Calu3 (cell line): ENCODE data around the gene TCF12. TPM values are rescaled to one million over a fixed set of nuclear protein-coding genes. Genes with fewer than 3 reads are reported as not detected.
"Not testable (repeated sequence)": the region's sequence is repeated elsewhere in the genome, so short reads cannot be mapped to it uniquely, and the experiment has no call there.

ENCODE experiments used
- BruUV-seq: library from RNA; stranded (reverse); fragments of 400-500 nt; replicated peaks from 2 replicates; lab custom pipeline; 2021; lab: Mats Ljungman, UMichigan
- CTCF ChIA-PET: fragments of 300-600 bp; sonication (Branson Sonifier 250); formaldehyde crosslinking; loops from one replicate; lab custom pipeline; 2022; ENCODE audit warnings: antibody characterized with exemption; lab: Charles Lee
- DNase-seq: peaks from one replicate; pipeline ENCODE4 v3.0.0; 2022
- H3K27ac Mint-ChIP-seq: one replicate; pipeline ENCODE4 v1.8.0; 2022; ENCODE audit warnings: mixed read lengths; ENCODE audit not compliant: unreplicated experiment
- H3K27me3 Mint-ChIP-seq: one replicate; pipeline ENCODE4 v1.8.0; 2022; ENCODE audit warnings: mixed read lengths; ENCODE audit not compliant: unreplicated experiment
- H3K36me3 Mint-ChIP-seq: one replicate; pipeline ENCODE4 v1.8.0; 2022; ENCODE audit warnings: mild to moderate bottlenecking, moderate library complexity, mixed read lengths; ENCODE audit not compliant: insufficient read depth, unreplicated experiment
- H3K4me1 Mint-ChIP-seq: one replicate; pipeline ENCODE4 v1.8.0; 2022; ENCODE audit warnings: mild to moderate bottlenecking, low read depth, mixed read lengths; ENCODE audit not compliant: unreplicated experiment
- H3K4me3 Mint-ChIP-seq: one replicate; pipeline ENCODE4 v1.8.0; 2022; ENCODE audit warnings: mild to moderate bottlenecking, low read depth, moderate library complexity, mixed read lengths; ENCODE audit not compliant: unreplicated experiment
- H3K9me3 Mint-ChIP-seq: one replicate; pipeline ENCODE4 v1.8.0; 2022; ENCODE audit warnings: low read depth, mixed read lengths; ENCODE audit not compliant: unreplicated experiment
- intact Hi-C: fragments of 100-400 bp; cut with micrococcal nuclease; formaldehyde crosslinking; loops from one replicate; pipeline ENCODE4 v1.10.0; 2022; ENCODE audit not compliant: unreplicated experiment
- total RNA-seq: library from RNA; stranded (reverse); gene quantifications from 2 replicates; pipeline ENCODE4 v1.2.3, GENCODE V29; 2022
- TF ChIP-seq, protein P1 (sequence below): fragments of 200-600 bp; IDR thresholded peaks from one replicate; pipeline ENCODE4 v1.8.0; 2022; ENCODE audit warnings: antibody characterized with exemption; ENCODE audit not compliant: unreplicated experiment

The TCF12 gene
- total RNA-seq, 1 experiment from 2014 or later: 127 TPM

DNA sequence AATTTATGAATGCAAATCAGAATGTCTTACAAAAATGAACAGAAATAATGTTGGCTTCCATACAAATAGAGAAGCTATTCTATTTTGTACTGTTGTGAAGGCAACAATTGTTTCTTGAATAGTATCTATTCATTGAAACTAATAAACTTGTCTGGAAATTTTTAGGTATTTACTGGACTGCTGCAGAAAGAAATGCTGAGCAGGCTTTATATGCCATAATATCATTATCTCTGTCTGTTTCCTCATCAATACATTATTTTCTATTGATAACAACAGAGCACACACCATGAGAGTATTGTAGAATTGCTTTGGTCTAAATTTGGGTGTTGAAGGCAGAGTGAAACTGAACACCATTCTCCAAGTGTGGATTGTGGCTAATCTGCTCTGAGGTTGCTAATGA lies 241.3 kb downstream of the TCF12 start:
- Mint-ChIP-seq H3K4me1 (no peaks in the 10 kb centered on the region), H3K36me3 (peaks cover 1% of the 10 kb centered on the region), H3K27me3 (no peaks in the 10 kb centered on the region), H3K27ac (no peak overlapping the region), H3K9me3 (no peaks in the 10 kb centered on the region), H3K4me3 (no peak overlapping the region)
- TF ChIP-seq, protein P1, sequence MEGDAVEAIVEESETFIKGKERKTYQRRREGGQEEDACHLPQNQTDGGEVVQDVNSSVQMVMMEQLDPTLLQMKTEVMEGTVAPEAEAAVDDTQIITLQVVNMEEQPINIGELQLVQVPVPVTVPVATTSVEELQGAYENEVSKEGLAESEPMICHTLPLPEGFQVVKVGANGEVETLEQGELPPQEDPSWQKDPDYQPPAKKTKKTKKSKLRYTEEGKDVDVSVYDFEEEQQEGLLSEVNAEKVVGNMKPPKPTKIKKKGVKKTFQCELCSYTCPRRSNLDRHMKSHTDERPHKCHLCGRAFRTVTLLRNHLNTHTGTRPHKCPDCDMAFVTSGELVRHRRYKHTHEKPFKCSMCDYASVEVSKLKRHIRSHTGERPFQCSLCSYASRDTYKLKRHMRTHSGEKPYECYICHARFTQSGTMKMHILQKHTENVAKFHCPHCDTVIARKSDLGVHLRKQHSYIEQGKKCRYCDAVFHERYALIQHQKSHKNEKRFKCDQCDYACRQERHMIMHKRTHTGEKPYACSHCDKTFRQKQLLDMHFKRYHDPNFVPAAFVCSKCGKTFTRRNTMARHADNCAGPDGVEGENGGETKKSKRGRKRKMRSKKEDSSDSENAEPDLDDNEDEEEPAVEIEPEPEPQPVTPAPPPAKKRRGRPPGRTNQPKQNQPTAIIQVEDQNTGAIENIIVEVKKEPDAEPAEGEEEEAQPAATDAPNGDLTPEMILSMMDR: no peak
- BruUV-seq: no TSS peak
- DNase-seq: no peak
- CTCF ChIA-PET: no interaction called here
- intact Hi-C loops: no loop called here

DNA sequence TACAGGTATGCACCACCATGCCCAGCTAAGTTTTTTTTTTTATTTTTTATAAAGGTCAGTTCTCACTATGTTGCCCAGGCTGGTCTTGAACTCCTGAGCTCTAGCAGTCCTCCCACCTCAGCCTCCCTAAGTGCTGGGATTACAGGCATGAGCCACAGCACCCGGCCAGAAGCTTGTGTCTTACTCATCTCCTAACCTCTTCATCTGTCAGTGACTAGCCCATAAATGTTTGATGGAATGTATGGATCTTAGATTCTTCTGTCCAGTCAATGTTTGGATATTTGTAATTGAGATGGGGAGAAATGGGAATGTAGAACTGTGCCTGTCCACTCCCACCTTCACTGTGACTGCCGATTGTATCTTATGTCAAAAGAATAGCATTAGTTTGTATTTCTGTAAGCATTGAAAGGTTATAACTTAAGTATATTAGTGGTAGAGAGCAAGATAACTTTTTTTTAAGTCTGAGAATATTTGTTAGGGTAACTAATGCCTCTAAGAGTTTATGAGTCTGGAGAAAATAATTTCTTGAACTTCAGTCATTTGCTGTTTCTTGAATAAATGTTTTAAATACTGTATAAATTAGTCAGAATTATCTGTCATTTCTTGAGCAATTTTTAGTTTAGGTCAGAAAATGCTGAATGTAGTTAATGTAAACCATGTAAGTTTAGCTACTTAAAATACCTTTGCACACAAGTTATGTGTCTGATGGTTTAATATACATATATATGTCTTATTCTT lies 242.5 kb downstream of the TCF12 start:
- TF ChIP-seq, protein P1: no peak
- CTCF ChIA-PET: interaction anchor here (0.6 to 0.7 kb wide), 3 partner anchors 13 to 365 kb away, joined by 3 read pairs; no protein-coding TSS in a partner anchor
- intact Hi-C loops: no loop called here
- Mint-ChIP-seq H3K4me3 (no peak overlapping the region), H3K36me3 (peaks cover 4% of the 10 kb centered on the region), H3K9me3 (no peaks in the 10 kb centered on the region), H3K4me1 (peaks cover 8% of the 10 kb centered on the region), H3K27ac (no peak overlapping the region), H3K27me3 (no peaks in the 10 kb centered on the region)
- DNase-seq: no peak
- no TSS peak for BruUV-seq

DNA sequence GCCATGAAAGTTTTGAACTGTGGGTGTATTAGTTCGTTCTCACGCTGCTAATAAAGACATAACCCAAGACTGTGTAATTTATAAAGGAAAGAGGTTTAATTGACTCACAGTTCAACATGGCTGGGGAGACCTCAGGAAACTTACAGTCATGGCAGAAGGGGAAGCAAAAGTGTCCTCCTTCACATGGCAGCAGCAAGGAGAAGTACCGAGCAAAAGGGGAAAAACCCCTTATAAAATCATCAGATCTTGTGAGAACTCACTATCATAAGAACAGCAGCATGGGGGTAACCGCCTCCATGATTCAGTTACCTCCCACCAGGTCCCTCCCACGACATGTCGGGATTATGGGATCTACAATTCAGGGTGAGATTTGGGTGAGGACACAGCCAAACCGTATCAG lies 245.8 kb downstream of the TCF12 start:
- H3K4me1 Mint-ChIP-seq: peaks cover 25% of the 10 kb centered on the region
- BruUV-seq, CTCF ChIA-PET, intact Hi-C loops, H3K9me3 Mint-ChIP-seq, DNase-seq, H3K27ac Mint-ChIP-seq, H3K27me3 Mint-ChIP-seq, H3K4me3 Mint-ChIP-seq, H3K36me3 Mint-ChIP-seq: not testable (repeated sequence)

DNA sequence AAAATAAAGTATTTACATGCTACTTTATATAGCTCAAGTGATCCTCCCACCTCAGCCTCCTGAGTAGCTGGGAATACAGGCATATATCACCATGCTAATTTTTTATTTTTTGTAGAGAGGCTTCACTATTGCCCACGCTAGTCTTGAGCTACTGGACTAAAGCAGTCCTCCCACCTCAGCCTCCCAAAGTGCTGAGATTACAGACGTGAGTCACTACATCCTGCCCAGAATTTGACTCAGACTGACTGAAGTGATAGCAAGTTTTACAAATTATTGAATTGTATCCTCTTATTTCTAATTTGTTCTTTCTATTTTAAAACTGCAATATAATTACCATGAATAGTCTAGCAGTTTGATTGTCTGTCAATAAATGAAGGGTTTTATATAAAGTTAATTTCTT lies 247.5 kb downstream of the TCF12 start:
- no TSS peak for BruUV-seq
- H3K4me3 Mint-ChIP-seq: no peak overlapping the region
- no peaks in the 10 kb centered on the region for H3K9me3 Mint-ChIP-seq
- TF ChIP-seq, protein P1: no peak
- no peak overlapping the region for H3K27ac Mint-ChIP-seq
- CTCF ChIA-PET: interaction anchor here (0.6 kb wide), 1 partner anchor 788 kb away, joined by 3 read pairs; no protein-coding TSS in a partner anchor
- H3K36me3 Mint-ChIP-seq: peaks cover 9% of the 10 kb centered on the region
- H3K4me1 Mint-ChIP-seq: peaks cover 25% of the 10 kb centered on the region
- DNase-seq: peak; percentile 30
- intact Hi-C loops: loop anchor here (5.0 kb wide), 1 partner anchor 46 kb away; no protein-coding TSS in a partner anchor
- no peaks in the 10 kb centered on the region for H3K27me3 Mint-ChIP-seq
